ENCODE data around the gene CACNA1C. TPM values are rescaled to one million over a fixed set of nuclear protein-coding genes. Genes with fewer than 3 reads are reported as not detected.

CACNA1C gene
- total RNA-seq, 1 donor from 2014 or later, result not detected

Other genes starting within 250 kb of the CACNA1C start
- gene LRTM2, start 232.4 kb upstream of the CACNA1C start, total RNA-seq, result 0.11 TPM in 1 of 2 replicates, not detected in the other
- 0.03 and 0.73 TPM in 2 replicates for gene CACNA2D4, start 134.3 kb upstream of the CACNA1C start, total RNA-seq
- gene DCP1B, start 48.5 kb upstream of the CACNA1C start, total RNA-seq, result 21.4 and 22.5 TPM in 2 replicates

Data from myocyte (in vitro differentiated cells).